GM23338 (cell line): ENCODE results near the gene APOBR. TPM values are rescaled to one million over a fixed set of nuclear protein-coding genes. Genes with fewer than 3 reads are reported as not detected.

Experiments
- ATAC-seq: fragments of 200-7000 bp; cut with Tn5 transposase; 3 replicates; pipeline ENCODE4 v1.9.1; 2020
- DNase-seq: peaks from one replicate; pipeline ENCODE4 v3.0.0-alpha.2; 2015; ENCODE audit warnings: low spot score
- H2AFZ ChIP-seq: fragments of 200-600 bp; sonication (generic); 2 replicates; pipeline ENCODE4 v1.8.0; 2016; ENCODE audit warnings: antibody characterized with exemption, mild to moderate bottlenecking, moderate library complexity
- H3F3A ChIP-seq: fragments of 200-600 bp; sonication (generic); replicated peaks from 2 replicates; pipeline ENCODE4 v1.8.0; 2017; ENCODE audit warnings: antibody characterized with exemption, mixed run types, low read depth
- H3K27ac ChIP-seq: fragments of 200-600 bp; sonication (generic); 2 replicates; pipeline ENCODE4 v1.6.1; 2016; ENCODE audit warnings: low read depth
- H3K27me3 ChIP-seq: fragments of 200-600 bp; sonication (generic); 2 replicates; pipeline ENCODE4 v1.8.0; 2016; ENCODE audit warnings: mild to moderate bottlenecking, mixed run types, moderate library complexity; ENCODE audit not compliant: insufficient read depth
- H3K36me3 ChIP-seq: fragments of 200-600 bp; sonication (generic); 2 replicates; pipeline ENCODE4 v1.8.0; 2016; ENCODE audit warnings: mild to moderate bottlenecking; ENCODE audit not compliant: insufficient read depth
- H3K4me1 ChIP-seq: fragments of 200-600 bp; sonication (generic); 2 replicates; pipeline ENCODE4 v1.8.0; 2016; ENCODE audit warnings: mild to moderate bottlenecking, moderate library complexity; ENCODE audit not compliant: insufficient read depth
- H3K4me2 ChIP-seq: fragments of 200-600 bp; sonication (generic); 2 replicates; pipeline ENCODE4 v1.7.1; 2017; ENCODE audit warnings: mixed run types
- H3K4me3 ChIP-seq: fragments of 200-600 bp; sonication (generic); 2 replicates; pipeline ENCODE4 v1.6.1; 2016; ENCODE audit warnings: mixed run types
- H3K79me2 ChIP-seq: fragments of 200-600 bp; sonication (generic); replicated peaks from 2 replicates; pipeline ENCODE4 v1.8.0; 2017; ENCODE audit warnings: mild to moderate bottlenecking; ENCODE audit not compliant: insufficient read depth
- H3K9me2 ChIP-seq: fragments of 200-600 bp; sonication (generic); 2 replicates; pipeline ENCODE4 v1.8.0; 2017; ENCODE audit not compliant: insufficient read depth
- H4K20me1 ChIP-seq: fragments of 200-600 bp; sonication (generic); replicated peaks from 2 replicates; pipeline ENCODE4 v1.8.0; 2017; ENCODE audit warnings: mild to moderate bottlenecking; ENCODE audit not compliant: insufficient read depth
- H3K27ac Mint-ChIP-seq: 2 replicates; pipeline ENCODE4 v1.8.0; 2020; ENCODE audit warnings: inconsistent platforms, mild to moderate bottlenecking, moderate library complexity, mixed read lengths
- H3K27me3 Mint-ChIP-seq: 3 replicates; pipeline ENCODE4 v1.8.0; 2022; ENCODE audit warnings: low read depth, mild to moderate bottlenecking, moderate library complexity, mixed read lengths, inconsistent platforms; ENCODE audit not compliant: insufficient read depth, poor library complexity
- H3K36me3 Mint-ChIP-seq: 3 replicates; pipeline ENCODE4 v1.8.0; 2021; ENCODE audit warnings: low read depth, mild to moderate bottlenecking, inconsistent platforms, moderate library complexity, mixed read lengths
- H3K4me1 Mint-ChIP-seq: 3 replicates; pipeline ENCODE4 v1.8.0; 2020; ENCODE audit warnings: mild to moderate bottlenecking, inconsistent platforms, mixed read lengths
- H3K4me3 Mint-ChIP-seq: 3 replicates; pipeline ENCODE4 v1.8.0; 2021; ENCODE audit warnings: moderate library complexity, mild to moderate bottlenecking, inconsistent platforms, mixed read lengths
- H3K9me3 Mint-ChIP-seq: 3 replicates; pipeline ENCODE4 v1.8.0; 2020; ENCODE audit warnings: moderate library complexity, mild to moderate bottlenecking, inconsistent platforms, mixed read lengths
- CREB1 ChIP-seq: fragments of 250-450 bp; sonication (Bioruptor Pico); IDR thresholded peaks from 2 replicates; pipeline ENCODE4 v1.5.0; 2020; ENCODE audit warnings: low read depth, mild to moderate bottlenecking, moderate library complexity
- EZH2 ChIP-seq: fragments of 200-600 bp; sonication (generic); IDR thresholded peaks from one replicate; pipeline ENCODE4 v1.8.0; 2017; ENCODE audit warnings: antibody characterized with exemption, mild to moderate bottlenecking, low read depth; ENCODE audit not compliant: unreplicated experiment
- EZH2phosphoT487 ChIP-seq: fragments of 200-600 bp; sonication (generic); IDR thresholded peaks from one replicate; pipeline ENCODE4 v1.8.1; 2018; ENCODE audit warnings: antibody characterized with exemption; ENCODE audit not compliant: unreplicated experiment
- JUNB ChIP-seq: IDR thresholded peaks from one replicate; pipeline ENCODE4 v1.6.1; 2016; ENCODE audit warnings: antibody characterized with exemption; ENCODE audit not compliant: unreplicated experiment
- NANOG ChIP-seq: IDR thresholded peaks from 2 replicates; pipeline ENCODE4 v1.6.1; 2016; ENCODE audit warnings: antibody characterized with exemption, borderline replicate concordance
- POLR2AphosphoS5 ChIP-seq: IDR thresholded peaks from 2 replicates; pipeline ENCODE4 v1.6.1; 2016; ENCODE audit warnings: antibody characterized with exemption, low read depth
- STAT1 ChIP-seq: IDR thresholded peaks from one replicate; pipeline ENCODE4 v1.6.1; 2016; ENCODE audit warnings: antibody characterized with exemption; ENCODE audit not compliant: unreplicated experiment
- ZNF114 ChIP-seq: fragments of 250-450 bp; sonication (Bioruptor Pico); IDR thresholded peaks from 2 replicates; pipeline ENCODE4 v1.5.0; 2020; ENCODE audit warnings: mild to moderate bottlenecking, moderate library complexity
- ZNF331 ChIP-seq: fragments of 250-450 bp; sonication (Bioruptor Pico); IDR thresholded peaks from 2 replicates; pipeline ENCODE4 v1.5.0; 2020; ENCODE audit warnings: low read depth, mild to moderate bottlenecking, moderate library complexity
- polyA plus RNA-seq: library from polyadenylated mRNA; unstranded; fragments of >200 nt; fragmentation: Nextera tagmentation; extraction: Ambion mirVana; gene quantifications from 2 replicates; pipeline ENCODE4 v1.2.1, GENCODE V29; 2016
- total RNA-seq: library from RNA; depleted of rRNA; stranded (reverse); fragments of >200 nt; shearing (Covaris generic); gene quantifications from 2 replicates; pipeline ENCODE4 v1.2.3, GENCODE V29; 2014
- TF ChIP-seq, protein P1 (sequence below): IDR thresholded peaks from one replicate; pipeline ENCODE4 v1.6.1; 2018; ENCODE audit warnings: antibody characterized with exemption; ENCODE audit not compliant: unreplicated experiment
- TF ChIP-seq, protein P2 (sequence below): fragments of 250-450 bp; sonication (Bioruptor Pico); IDR thresholded peaks from 2 replicates; pipeline ENCODE4 v1.5.0; 2020; ENCODE audit warnings: mild to moderate bottlenecking, moderate library complexity
- TF ChIP-seq, protein P3 (sequence below): IDR thresholded peaks from 2 replicates; pipeline ENCODE4 v1.6.1; 2016; ENCODE audit warnings: antibody characterized with exemption
- TF ChIP-seq, protein P4 (sequence below), 2 experiments: fragments of 200-600 bp in 1 of 2; sonication (generic) in 1 of 2; conservative IDR thresholded peaks; 2 replicates each; pipeline versions ENCODE4 v1.5.1 to v1.6.1; 2016 to 2017; ENCODE audit warnings: antibody characterized with exemption in 2 of 2, low read depth in 2 of 2, mild to moderate bottlenecking in 2 of 2, moderate library complexity in 1 of 2

The APOBR gene
- total and polyA plus RNA-seq, 2 experiments from 2014 or later: 0.07 TPM; not detected in 1

DNA sequence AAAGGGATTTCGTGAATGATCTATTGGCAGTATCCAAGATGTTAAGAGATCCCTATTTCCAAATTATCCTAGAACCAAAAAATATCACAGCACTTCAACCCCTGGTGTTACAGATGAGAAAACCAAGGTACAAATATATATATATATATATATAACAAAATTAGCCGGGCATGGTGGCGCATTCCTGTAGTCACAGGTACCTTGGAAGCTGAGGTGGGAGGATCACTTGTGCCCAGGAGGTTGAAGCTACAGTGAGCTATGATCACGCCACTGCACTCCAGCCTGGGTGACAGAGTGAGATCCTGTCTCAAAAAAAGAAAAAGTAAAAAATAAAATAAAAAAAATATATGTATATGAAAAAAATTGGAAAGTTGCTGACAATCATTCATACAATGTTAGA is 1.9 kb upstream of the APOBR start:
- no peaks in the 10 kb centered on the region; the same call in 1 of the 2 replicates for H3K4me1 ChIP-seq
- no peak overlapping the region for H3K27ac ChIP-seq

More for the DNA sequence above, 1.9 kb upstream of the APOBR start:
- H3K27me3 ChIP-seq: no peaks in the 10 kb centered on the region
- no peaks in the 10 kb centered on the region for H3F3A ChIP-seq
- no peaks in the 10 kb centered on the region for H3K36me3 ChIP-seq
- no peak for ATAC-seq
- H3K4me3 Mint-ChIP-seq: peak overlapping the region; percentile 98
- H3K4me3 ChIP-seq: peak overlapping the region; percentile 65
- TF ChIP-seq, protein P1, sequence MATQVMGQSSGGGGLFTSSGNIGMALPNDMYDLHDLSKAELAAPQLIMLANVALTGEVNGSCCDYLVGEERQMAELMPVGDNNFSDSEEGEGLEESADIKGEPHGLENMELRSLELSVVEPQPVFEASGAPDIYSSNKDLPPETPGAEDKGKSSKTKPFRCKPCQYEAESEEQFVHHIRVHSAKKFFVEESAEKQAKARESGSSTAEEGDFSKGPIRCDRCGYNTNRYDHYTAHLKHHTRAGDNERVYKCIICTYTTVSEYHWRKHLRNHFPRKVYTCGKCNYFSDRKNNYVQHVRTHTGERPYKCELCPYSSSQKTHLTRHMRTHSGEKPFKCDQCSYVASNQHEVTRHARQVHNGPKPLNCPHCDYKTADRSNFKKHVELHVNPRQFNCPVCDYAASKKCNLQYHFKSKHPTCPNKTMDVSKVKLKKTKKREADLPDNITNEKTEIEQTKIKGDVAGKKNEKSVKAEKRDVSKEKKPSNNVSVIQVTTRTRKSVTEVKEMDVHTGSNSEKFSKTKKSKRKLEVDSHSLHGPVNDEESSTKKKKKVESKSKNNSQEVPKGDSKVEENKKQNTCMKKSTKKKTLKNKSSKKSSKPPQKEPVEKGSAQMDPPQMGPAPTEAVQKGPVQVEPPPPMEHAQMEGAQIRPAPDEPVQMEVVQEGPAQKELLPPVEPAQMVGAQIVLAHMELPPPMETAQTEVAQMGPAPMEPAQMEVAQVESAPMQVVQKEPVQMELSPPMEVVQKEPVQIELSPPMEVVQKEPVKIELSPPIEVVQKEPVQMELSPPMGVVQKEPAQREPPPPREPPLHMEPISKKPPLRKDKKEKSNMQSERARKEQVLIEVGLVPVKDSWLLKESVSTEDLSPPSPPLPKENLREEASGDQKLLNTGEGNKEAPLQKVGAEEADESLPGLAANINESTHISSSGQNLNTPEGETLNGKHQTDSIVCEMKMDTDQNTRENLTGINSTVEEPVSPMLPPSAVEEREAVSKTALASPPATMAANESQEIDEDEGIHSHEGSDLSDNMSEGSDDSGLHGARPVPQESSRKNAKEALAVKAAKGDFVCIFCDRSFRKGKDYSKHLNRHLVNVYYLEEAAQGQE: no peak
- TF ChIP-seq ZNF114 (CRISPR knock-in tag) (no peak), JUNB (no peak), ZNF331 (no peak), CREB1 (CRISPR knock-in tag) (no peak), NANOG (no peak), EZH2 (no peak), POLR2AphosphoS5 (no peak), EZH2phosphoT487 (no peak), STAT1 (no peak)
- TF ChIP-seq, protein P2, sequence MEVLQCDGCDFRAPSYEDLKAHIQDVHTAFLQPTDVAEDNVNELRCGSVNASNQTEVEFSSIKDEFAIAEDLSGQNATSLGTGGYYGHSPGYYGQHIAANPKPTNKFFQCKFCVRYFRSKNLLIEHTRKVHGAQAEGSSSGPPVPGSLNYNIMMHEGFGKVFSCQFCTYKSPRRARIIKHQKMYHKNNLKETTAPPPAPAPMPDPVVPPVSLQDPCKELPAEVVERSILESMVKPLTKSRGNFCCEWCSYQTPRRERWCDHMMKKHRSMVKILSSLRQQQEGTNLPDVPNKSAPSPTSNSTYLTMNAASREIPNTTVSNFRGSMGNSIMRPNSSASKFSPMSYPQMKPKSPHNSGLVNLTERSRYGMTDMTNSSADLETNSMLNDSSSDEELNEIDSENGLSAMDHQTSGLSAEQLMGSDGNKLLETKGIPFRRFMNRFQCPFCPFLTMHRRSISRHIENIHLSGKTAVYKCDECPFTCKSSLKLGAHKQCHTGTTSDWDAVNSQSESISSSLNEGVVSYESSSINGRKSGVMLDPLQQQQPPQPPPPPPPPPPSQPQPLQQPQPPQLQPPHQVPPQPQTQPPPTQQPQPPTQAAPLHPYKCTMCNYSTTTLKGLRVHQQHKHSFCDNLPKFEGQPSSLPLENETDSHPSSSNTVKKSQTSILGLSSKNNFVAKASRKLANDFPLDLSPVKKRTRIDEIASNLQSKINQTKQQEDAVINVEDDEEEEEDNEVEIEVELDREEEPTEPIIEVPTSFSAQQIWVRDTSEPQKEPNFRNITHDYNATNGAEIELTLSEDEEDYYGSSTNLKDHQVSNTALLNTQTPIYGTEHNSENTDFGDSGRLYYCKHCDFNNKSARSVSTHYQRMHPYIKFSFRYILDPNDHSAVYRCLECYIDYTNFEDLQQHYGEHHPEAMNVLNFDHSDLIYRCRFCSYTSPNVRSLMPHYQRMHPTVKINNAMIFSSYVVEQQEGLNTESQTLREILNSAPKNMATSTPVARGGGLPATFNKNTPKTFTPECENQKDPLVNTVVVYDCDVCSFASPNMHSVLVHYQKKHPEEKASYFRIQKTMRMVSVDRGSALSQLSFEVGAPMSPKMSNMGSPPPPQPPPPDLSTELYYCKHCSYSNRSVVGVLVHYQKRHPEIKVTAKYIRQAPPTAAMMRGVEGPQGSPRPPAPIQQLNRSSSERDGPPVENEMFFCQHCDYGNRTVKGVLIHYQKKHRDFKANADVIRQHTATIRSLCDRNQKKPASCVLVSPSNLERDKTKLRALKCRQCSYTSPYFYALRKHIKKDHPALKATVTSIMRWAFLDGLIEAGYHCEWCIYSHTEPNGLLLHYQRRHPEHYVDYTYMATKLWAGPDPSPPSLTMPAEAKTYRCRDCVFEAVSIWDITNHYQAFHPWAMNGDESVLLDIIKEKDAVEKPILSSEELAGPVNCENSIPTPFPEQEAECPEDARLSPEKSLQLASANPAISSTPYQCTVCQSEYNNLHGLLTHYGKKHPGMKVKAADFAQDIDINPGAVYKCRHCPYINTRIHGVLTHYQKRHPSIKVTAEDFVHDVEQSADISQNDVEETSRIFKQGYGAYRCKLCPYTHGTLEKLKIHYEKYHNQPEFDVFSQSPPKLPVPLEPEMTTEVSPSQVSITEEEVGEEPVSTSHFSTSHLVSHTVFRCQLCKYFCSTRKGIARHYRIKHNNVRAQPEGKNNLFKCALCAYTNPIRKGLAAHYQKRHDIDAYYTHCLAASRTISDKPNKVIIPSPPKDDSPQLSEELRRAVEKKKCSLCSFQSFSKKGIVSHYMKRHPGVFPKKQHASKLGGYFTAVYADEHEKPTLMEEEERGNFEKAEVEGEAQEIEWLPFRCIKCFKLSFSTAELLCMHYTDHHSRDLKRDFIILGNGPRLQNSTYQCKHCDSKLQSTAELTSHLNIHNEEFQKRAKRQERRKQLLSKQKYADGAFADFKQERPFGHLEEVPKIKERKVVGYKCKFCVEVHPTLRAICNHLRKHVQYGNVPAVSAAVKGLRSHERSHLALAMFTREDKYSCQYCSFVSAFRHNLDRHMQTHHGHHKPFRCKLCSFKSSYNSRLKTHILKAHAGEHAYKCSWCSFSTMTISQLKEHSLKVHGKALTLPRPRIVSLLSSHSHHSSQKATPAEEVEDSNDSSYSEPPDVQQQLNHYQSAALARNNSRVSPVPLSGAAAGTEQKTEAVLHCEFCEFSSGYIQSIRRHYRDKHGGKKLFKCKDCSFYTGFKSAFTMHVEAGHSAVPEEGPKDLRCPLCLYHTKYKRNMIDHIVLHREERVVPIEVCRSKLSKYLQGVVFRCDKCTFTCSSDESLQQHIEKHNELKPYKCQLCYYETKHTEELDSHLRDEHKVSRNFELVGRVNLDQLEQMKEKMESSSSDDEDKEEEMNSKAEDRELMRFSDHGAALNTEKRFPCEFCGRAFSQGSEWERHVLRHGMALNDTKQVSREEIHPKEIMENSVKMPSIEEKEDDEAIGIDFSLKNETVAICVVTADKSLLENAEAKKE: no peak
- TF ChIP-seq, protein P3, sequence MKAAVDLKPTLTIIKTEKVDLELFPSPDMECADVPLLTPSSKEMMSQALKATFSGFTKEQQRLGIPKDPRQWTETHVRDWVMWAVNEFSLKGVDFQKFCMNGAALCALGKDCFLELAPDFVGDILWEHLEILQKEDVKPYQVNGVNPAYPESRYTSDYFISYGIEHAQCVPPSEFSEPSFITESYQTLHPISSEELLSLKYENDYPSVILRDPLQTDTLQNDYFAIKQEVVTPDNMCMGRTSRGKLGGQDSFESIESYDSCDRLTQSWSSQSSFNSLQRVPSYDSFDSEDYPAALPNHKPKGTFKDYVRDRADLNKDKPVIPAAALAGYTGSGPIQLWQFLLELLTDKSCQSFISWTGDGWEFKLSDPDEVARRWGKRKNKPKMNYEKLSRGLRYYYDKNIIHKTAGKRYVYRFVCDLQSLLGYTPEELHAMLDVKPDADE: no peak
- TF ChIP-seq, protein P4, sequence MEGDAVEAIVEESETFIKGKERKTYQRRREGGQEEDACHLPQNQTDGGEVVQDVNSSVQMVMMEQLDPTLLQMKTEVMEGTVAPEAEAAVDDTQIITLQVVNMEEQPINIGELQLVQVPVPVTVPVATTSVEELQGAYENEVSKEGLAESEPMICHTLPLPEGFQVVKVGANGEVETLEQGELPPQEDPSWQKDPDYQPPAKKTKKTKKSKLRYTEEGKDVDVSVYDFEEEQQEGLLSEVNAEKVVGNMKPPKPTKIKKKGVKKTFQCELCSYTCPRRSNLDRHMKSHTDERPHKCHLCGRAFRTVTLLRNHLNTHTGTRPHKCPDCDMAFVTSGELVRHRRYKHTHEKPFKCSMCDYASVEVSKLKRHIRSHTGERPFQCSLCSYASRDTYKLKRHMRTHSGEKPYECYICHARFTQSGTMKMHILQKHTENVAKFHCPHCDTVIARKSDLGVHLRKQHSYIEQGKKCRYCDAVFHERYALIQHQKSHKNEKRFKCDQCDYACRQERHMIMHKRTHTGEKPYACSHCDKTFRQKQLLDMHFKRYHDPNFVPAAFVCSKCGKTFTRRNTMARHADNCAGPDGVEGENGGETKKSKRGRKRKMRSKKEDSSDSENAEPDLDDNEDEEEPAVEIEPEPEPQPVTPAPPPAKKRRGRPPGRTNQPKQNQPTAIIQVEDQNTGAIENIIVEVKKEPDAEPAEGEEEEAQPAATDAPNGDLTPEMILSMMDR (conservative IDR thresholded peaks at IDR 0.05; ENCODE audit: low read depth in 2 of 2): no peak
- no peaks in the 10 kb centered on the region for H3K9me3 Mint-ChIP-seq
- H2AFZ ChIP-seq: no peak overlapping the region; the same call in 1 of the 2 replicates
- H3K4me2 ChIP-seq: peak overlapping the region; percentile 89
- no peaks in the 10 kb centered on the region for H4K20me1 ChIP-seq
- peaks cover 3% of the 10 kb centered on the region; the same call in 1 of the 3 replicates for H3K36me3 Mint-ChIP-seq
- peaks cover 12% of the 10 kb centered on the region for H3K27me3 Mint-ChIP-seq
- H3K79me2 ChIP-seq: no peaks in the 10 kb centered on the region
- no peak for DNase-seq
- H3K9me2 ChIP-seq: no peaks in the 10 kb centered on the region
- no peaks in the 10 kb centered on the region for H3K4me1 Mint-ChIP-seq
- peak overlapping the region; percentile 100; the same call in 1 of the 2 replicates for H3K27ac Mint-ChIP-seq
